GM12872 (cell line): Measurements from ENCODE around the gene FBXO41.

Experiments
- CTCF ChIP-seq: IDR thresholded peaks from 3 replicates; pipeline ENCODE4 v1.5.1; 2011; ENCODE audit warnings: low read depth, mild to moderate bottlenecking, low read length, moderate library complexity; ENCODE audit not compliant: insufficient read depth

The FBXO41 gene

DNA sequence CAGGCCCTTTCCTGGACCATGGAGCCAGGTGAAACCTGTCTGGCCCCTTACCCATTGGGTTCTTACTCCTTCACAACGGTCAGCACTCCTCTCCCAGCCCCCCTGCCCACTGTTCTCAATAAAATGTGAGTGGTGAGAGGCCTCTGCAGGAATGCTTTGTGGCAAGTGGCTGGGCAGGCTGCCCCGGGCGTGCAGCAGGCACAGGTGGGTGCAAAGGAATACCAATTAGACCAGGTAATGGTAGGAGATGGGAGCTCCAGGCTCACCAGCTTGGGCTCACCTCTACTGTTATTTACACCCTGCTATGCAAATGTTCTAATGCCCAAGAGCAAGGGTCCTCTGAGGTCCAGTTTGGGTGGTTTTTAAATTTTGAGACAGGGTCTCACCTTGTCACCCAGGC is 57.2 kb downstream of the FBXO41 start:
- TF ChIP-seq CTCF, result no peak

- TF ChIP-seq CTCF, result no peak
These were observed 58.5 kb downstream of the FBXO41 start for GRCh38 chr2:73225513-73226360.

DNA sequence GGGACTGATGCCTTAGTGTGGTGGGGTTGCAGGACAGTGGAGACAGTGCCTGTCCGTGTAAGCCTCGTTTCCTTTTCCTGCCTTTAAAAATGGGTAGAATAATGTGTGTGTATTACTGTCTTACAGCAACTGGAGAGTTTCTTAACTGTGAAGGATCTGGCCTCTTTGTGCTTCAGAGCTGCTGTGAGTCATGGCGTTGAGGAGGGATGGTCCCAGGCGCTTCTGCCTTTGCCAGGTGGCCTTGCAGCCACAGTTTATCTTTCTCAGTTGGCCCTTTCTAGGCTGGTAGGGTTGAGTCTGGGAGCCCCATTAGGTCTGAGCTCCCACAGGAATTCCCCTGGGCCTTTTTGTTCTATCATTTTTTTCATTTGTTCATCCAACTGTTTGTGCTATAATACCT is 60.5 kb downstream of the FBXO41 start:
- no peak for TF ChIP-seq CTCF

DNA sequence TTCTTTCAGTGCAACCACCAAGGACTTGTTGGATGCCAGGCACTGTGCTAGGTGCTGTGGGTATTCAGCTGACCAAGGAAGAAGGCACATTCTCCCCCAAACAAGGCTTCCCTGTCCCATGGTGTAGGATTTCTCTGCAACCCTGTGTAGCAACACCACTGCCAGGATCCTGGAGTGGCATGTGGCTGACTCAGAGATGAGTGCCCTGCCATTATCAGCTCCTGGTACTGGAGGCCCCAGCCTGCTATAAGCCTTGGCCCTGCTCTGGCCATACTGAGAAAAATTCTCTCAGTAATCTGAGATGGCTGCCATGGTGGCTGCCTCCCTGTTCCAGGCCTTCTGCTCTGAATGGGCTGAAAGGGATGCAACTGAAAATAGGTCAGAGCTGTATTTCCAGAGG is 66.0 kb downstream of the FBXO41 start:
- TF ChIP-seq CTCF, result no peak

DNA sequence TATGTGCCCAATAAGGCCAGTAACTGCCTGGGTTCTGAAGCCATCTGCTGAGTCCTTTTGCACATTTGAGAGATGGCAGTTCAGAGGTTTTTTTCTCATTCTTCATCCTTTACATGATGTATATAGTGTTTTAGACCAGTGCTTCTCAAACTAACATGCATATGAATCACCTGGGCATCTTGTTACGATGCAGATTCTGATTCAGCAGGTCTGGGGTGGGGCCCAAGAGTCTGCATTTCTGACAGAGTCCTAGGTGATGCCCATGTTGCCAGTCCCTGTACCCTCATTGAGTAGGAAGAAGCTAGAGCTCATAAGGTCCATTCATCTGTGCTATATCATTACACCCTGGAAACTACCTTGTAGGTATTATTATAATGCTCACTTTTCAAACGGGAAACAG is 66.5 kb downstream of the FBXO41 start:
- no peak for TF ChIP-seq CTCF

DNA sequence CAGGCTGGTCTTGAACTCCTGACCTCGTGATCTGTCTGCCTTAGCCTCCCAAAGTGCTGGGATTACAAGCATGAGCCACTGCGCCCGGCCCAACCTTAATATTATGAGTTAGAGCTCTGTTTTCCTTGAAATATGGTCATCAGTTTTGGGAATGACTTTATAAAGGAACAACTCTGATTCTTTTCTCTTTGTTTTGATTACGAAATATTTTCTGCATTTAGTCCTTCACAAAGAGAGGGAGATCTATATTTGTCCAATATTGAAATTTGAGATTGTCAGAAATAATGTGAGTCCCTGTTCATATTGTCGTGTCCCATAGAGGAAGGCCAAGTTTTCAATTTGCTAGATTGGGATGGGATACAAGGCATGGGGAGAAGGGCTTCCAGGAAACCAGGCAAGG is 67.1 kb downstream of the FBXO41 start:
- TF ChIP-seq CTCF, result no peak

- TF ChIP-seq CTCF, result no peak
These were observed 69.0 kb downstream of the FBXO41 start for GRCh38 chr2:73215254-73215653.
